Panc1 (cell line): ENCODE results near the gene CCDC71. TPM values are rescaled to one million over a fixed set of nuclear protein-coding genes. Genes with fewer than 3 reads are reported as not detected.

ENCODE experiments used
- ATAC-seq: fragments of 200-7000 bp; cut with Tn5 transposase; 2 replicates; pipeline ENCODE4 v1.9.1; 2020; ENCODE audit warnings: mild to moderate bottlenecking, moderate library complexity
- BruUV-seq: library from RNA; stranded (reverse); fragments of 400-500 nt; replicated peaks from 2 replicates; lab custom pipeline; 2021; lab: Mats Ljungman, UMichigan
- CTCF ChIA-PET: fragments of 300-600 bp; sonication (Branson Sonifier 250); formaldehyde crosslinking; loops from one replicate; lab custom pipeline; 2022; ENCODE audit warnings: antibody characterized with exemption; lab: Charles Lee
- POLR2A ChIA-PET: fragments of 300-600 bp; sonication (Branson Sonifier 250); formaldehyde crosslinking; loops from one replicate; lab custom pipeline; 2022; ENCODE audit warnings: antibody characterized with exemption; lab: Charles Lee
- DNase-seq: peaks from one replicate; pipeline ENCODE4 v3.0.0-alpha.2; 2010; ENCODE audit warnings: low read depth, low spot score
- H3K27ac ChIP-seq: 2 replicates; pipeline ENCODE4 v1.5.1; 2011; ENCODE audit warnings: mild to moderate bottlenecking, low read length, inconsistent platforms
- H3K27me3 ChIP-seq: fragments of 200-500 bp; sonication (Bioruptor generic); 2 replicates; pipeline ENCODE4 v1.6.0; 2014; ENCODE audit warnings: low read length, inconsistent platforms; ENCODE audit not compliant: control insufficient read depth, insufficient read depth
- H3K36me3 ChIP-seq: fragments of 200-500 bp; sonication (Bioruptor generic); 2 replicates; pipeline ENCODE4 v1.5.1; 2014; ENCODE audit warnings: inconsistent platforms, mild to moderate bottlenecking, low read length, moderate library complexity; ENCODE audit not compliant: control insufficient read depth, insufficient read depth
- H3K4me1 ChIP-seq: 2 replicates; pipeline ENCODE4 v1.5.1; 2011; ENCODE audit warnings: inconsistent platforms, mild to moderate bottlenecking, low read length, moderate library complexity; ENCODE audit not compliant: control insufficient read depth, insufficient read depth
- H3K4me3 ChIP-seq, 2 experiments: 2 replicates each; pipeline ENCODE4 v1.5.1; 2011 to 2012; ENCODE audit warnings: low read depth in 2 of 2, low read length in 2 of 2, mild to moderate bottlenecking in 2 of 2, inconsistent platforms in 1 of 2, moderate library complexity in 1 of 2
- H3K9me3 ChIP-seq: fragments of 200-500 bp; sonication (Bioruptor generic); 2 replicates; pipeline ENCODE4 v1.5.1; 2014; ENCODE audit warnings: low read depth, mild to moderate bottlenecking, inconsistent platforms, low read length, moderate library complexity; ENCODE audit not compliant: control insufficient read depth, insufficient read depth
- CTCF ChIP-seq: fragments of 450-650 bp; IDR thresholded peaks from 2 replicates; pipeline ENCODE4 v1.5.1; 2017; ENCODE audit warnings: mild to moderate bottlenecking
- POLR2AphosphoS5 ChIP-seq: IDR thresholded peaks from 2 replicates; pipeline ENCODE4 v1.6.1; 2012; ENCODE audit warnings: mild to moderate bottlenecking, low read depth, low read length, moderate library complexity
- REST ChIP-seq, 2 experiments: IDR thresholded peaks; 2 replicates each; pipeline ENCODE4 v1.6.1; 2011 to 2012; ENCODE audit warnings: low read depth in 2 of 2, control low read depth in 1 of 2, low read length in 1 of 2, mild to moderate bottlenecking in 1 of 2, moderate library complexity in 1 of 2; ENCODE audit not compliant: insufficient read depth in 1 of 2
- SIN3A ChIP-seq: IDR thresholded peaks from 2 replicates; pipeline ENCODE4 v1.6.1; 2012; ENCODE audit warnings: low read depth, mild to moderate bottlenecking, low read length, moderate library complexity, borderline replicate concordance; ENCODE audit not compliant: insufficient read depth
- TCF7L2 ChIP-seq: IDR thresholded peaks from 2 replicates; pipeline ENCODE4 v1.6.1; 2011; ENCODE audit warnings: mild to moderate bottlenecking, low read depth, low read length, inconsistent platforms
- in situ Hi-C: cut with HindIII; loops from 2 replicates; pipeline ENCODE4 v1.10.0; 2016; ENCODE audit warnings: low sequenced_read_pairs, low pct_unique_long_range_greater_than_20kb
- intact Hi-C: fragments of 100-400 bp; cut with micrococcal nuclease; formaldehyde crosslinking; loops from one replicate; pipeline ENCODE4 v1.10.0; 2022; ENCODE audit not compliant: unreplicated experiment
- total RNA-seq: library from RNA; stranded (reverse); gene quantifications from one replicate; pipeline ENCODE4 v1.2.1, GENCODE V29; 2021; ENCODE audit not compliant: unreplicated experiment

Gene CCDC71
- total RNA-seq, 1 experiment from 2014 or later, result 14.1 TPM

GRCh38 chr3:49199239-49199899 is 33.2 kb upstream of the CCDC71 start:
- DNase-seq (no peak), ATAC-seq (no peak)
- H3K36me3 ChIP-seq, result no peaks in the 10 kb centered on the region
- H3K4me3 ChIP-seq, result no peak overlapping the region
- POLR2A ChIA-PET, result no interaction called here
- BruUV-seq, result no TSS peak
- no peak for TF ChIP-seq SIN3A
- TF ChIP-seq CTCF, result no peak
- no peak for TF ChIP-seq TCF7L2
- no peak for TF ChIP-seq REST (IDR thresholded peaks at IDR 0.05; ENCODE audit: insufficient read depth in 1 of 2, low read depth in 2 of 2, low read length in 1 of 2)
- no peak for TF ChIP-seq POLR2AphosphoS5
- CTCF ChIA-PET, result no interaction called here
- intact Hi-C loops, result no loop called here
- no peaks in the 10 kb centered on the region for H3K4me1 ChIP-seq
- no peaks in the 10 kb centered on the region for H3K9me3 ChIP-seq
- H3K27ac ChIP-seq, result no peak overlapping the region
- H3K27me3 ChIP-seq, result no peaks in the 10 kb centered on the region
- in situ Hi-C loops, result no loop called here

GRCh38 chr3:49198611-49199230 is 32.6 kb upstream of the CCDC71 start:
- Histone ChIP-seq H3K27me3 (no peaks in the 10 kb centered on the region), H3K4me3 (no peak overlapping the region), H3K9me3 (no peaks in the 10 kb centered on the region), H3K27ac (no peak overlapping the region), H3K36me3 (no peaks in the 10 kb centered on the region), H3K4me1 (no peaks in the 10 kb centered on the region)
- no TSS peak for BruUV-seq
- ATAC-seq (no peak), DNase-seq (no peak)
- ChIA-PET CTCF (no interaction called here), POLR2A (no interaction called here)
- in situ Hi-C loops (no loop called here), intact Hi-C loops (no loop called here)
- TF ChIP-seq POLR2AphosphoS5 (no peak), SIN3A (no peak), REST (IDR thresholded peaks at IDR 0.05; ENCODE audit: insufficient read depth in 1 of 2, low read depth in 2 of 2, low read length in 1 of 2) (no peak), TCF7L2 (no peak), CTCF (no peak)
